ENCODE data around the gene RAF1. TPM values are rescaled to one million over a fixed set of nuclear protein-coding genes. Genes with fewer than 3 reads are reported as not detected.
"Not testable (repeated sequence)": the region's sequence is repeated elsewhere in the genome, so short reads cannot be mapped to it uniquely, and the experiment has no call there.

Gene RAF1
- total RNA-seq, 1 experiment from 2014 or later = 89.5 TPM

- Histone ChIP-seq H2AFZ (ENCODE audit: low read length) (no peak overlapping the region), H3K4me3 (ENCODE audit: low read length) (no peak overlapping the region), H4K20me1 (ENCODE audit: insufficient read depth, low read depth, low read length) (no peaks in the 10 kb centered on the region), H3K4me2 (ENCODE audit: low read depth, low read length, poor library complexity, severe bottlenecking) (no peak overlapping the region), H3K9me2 (replicated peaks; ENCODE audit: insufficient read depth, low read length) (no peaks in the 10 kb centered on the region), H3K27ac (ENCODE audit: low read length) (no peak overlapping the region), H3K79me2 (ENCODE audit: low read length) (no peaks in the 10 kb centered on the region), H3K36me3 (ENCODE audit: insufficient read depth, low read length) (no peaks in the 10 kb centered on the region), H3K27me3 (ENCODE audit: low read length) (no peaks in the 10 kb centered on the region), H3K9ac (ENCODE audit: low read length) (no peak overlapping the region), H3K9me3 (ENCODE audit: low read length) (no peaks in the 10 kb centered on the region), H3K4me1 (ENCODE audit: low read length) (peaks cover 10% of the 10 kb centered on the region)
- no peak for DNase-seq
Observed at GRCh38 chr3:12705374-12705926, 41.5 kb upstream of the RAF1 start.

- H3K27me3 ChIP-seq (ENCODE audit: low read length) = no peaks in the 10 kb centered on the region
- no peaks in the 10 kb centered on the region for H4K20me1 ChIP-seq (ENCODE audit: insufficient read depth, low read depth, low read length)
- H3K4me1 ChIP-seq (ENCODE audit: low read length) = no peaks in the 10 kb centered on the region
- no peak overlapping the region for H3K27ac ChIP-seq (ENCODE audit: low read length)
- no peak overlapping the region for H3K4me2 ChIP-seq (ENCODE audit: low read depth, low read length, poor library complexity, severe bottlenecking)
- H3K4me3 ChIP-seq (ENCODE audit: low read length) = no peak overlapping the region
- H3K9me2 ChIP-seq (replicated peaks; ENCODE audit: insufficient read depth, low read length) = no peaks in the 10 kb centered on the region
- H3K36me3 ChIP-seq (ENCODE audit: insufficient read depth, low read length) = no peaks in the 10 kb centered on the region
- H3K9me3 ChIP-seq (ENCODE audit: low read length) = no peaks in the 10 kb centered on the region
- H2AFZ ChIP-seq (ENCODE audit: low read length) = no peak overlapping the region
- H3K79me2 ChIP-seq (ENCODE audit: low read length) = no peaks in the 10 kb centered on the region
- H3K9ac ChIP-seq (ENCODE audit: low read length) = no peak overlapping the region
- no peak for DNase-seq
Observed at GRCh38 chr3:12702501-12702900, 38.6 kb upstream of the RAF1 start.

- not testable (repeated sequence) for H2AFZ ChIP-seq (ENCODE audit: low read length); DNase-seq; H3K9ac ChIP-seq (ENCODE audit: low read length); H3K9me2 ChIP-seq (replicated peaks; ENCODE audit: insufficient read depth, low read length); H3K27ac ChIP-seq (ENCODE audit: low read length); H4K20me1 ChIP-seq (ENCODE audit: insufficient read depth, low read depth, low read length); H3K9me3 ChIP-seq (ENCODE audit: low read length); H3K4me1 ChIP-seq (ENCODE audit: low read length); H3K27me3 ChIP-seq (ENCODE audit: low read length); H3K4me2 ChIP-seq (ENCODE audit: low read depth, low read length, poor library complexity, severe bottlenecking); H3K79me2 ChIP-seq (ENCODE audit: low read length); H3K36me3 ChIP-seq (ENCODE audit: insufficient read depth, low read length); H3K4me3 ChIP-seq (ENCODE audit: low read length)
Observed at GRCh38 chr3:12701601-12702000, 37.7 kb upstream of the RAF1 start.

- no peak overlapping the region for H2AFZ ChIP-seq (ENCODE audit: low read length)
- no peaks in the 10 kb centered on the region for H3K27me3 ChIP-seq (ENCODE audit: low read length)
- DNase-seq = no peak
Observed at GRCh38 chr3:12700800-12701199, 36.9 kb upstream of the RAF1 start.

GRCh38 chr3:12695916-12696315 is 32.0 kb upstream of the RAF1 start:
- H3K4me1 ChIP-seq (ENCODE audit: low read length) = no peaks in the 10 kb centered on the region
- no peak overlapping the region for H3K4me2 ChIP-seq (ENCODE audit: low read depth, low read length, poor library complexity, severe bottlenecking)
- H3K4me3 ChIP-seq (ENCODE audit: low read length) = no peak overlapping the region
- no peaks in the 10 kb centered on the region for H3K27me3 ChIP-seq (ENCODE audit: low read length)
- no peak overlapping the region for H3K9ac ChIP-seq (ENCODE audit: low read length)
- no peaks in the 10 kb centered on the region for H3K9me2 ChIP-seq (replicated peaks; ENCODE audit: insufficient read depth, low read length)
- H3K79me2 ChIP-seq (ENCODE audit: low read length) = no peaks in the 10 kb centered on the region
- no peak for DNase-seq
- no peaks in the 10 kb centered on the region for H3K9me3 ChIP-seq (ENCODE audit: low read length)
- no peak overlapping the region for H3K27ac ChIP-seq (ENCODE audit: low read length)
- no peak overlapping the region for H2AFZ ChIP-seq (ENCODE audit: low read length)
- H4K20me1 ChIP-seq (ENCODE audit: insufficient read depth, low read depth, low read length) = no peaks in the 10 kb centered on the region
- H3K36me3 ChIP-seq (ENCODE audit: insufficient read depth, low read length) = no peaks in the 10 kb centered on the region

More at GRCh38 chr3:12700800-12701199, 36.9 kb upstream of the RAF1 start:
- Histone ChIP-seq H3K79me2 (ENCODE audit: low read length) (no peaks in the 10 kb centered on the region), H3K4me2 (ENCODE audit: low read depth, low read length, poor library complexity, severe bottlenecking) (no peak overlapping the region), H4K20me1 (ENCODE audit: insufficient read depth, low read depth, low read length) (no peaks in the 10 kb centered on the region), H3K4me1 (ENCODE audit: low read length) (no peaks in the 10 kb centered on the region), H3K9ac (ENCODE audit: low read length) (no peak overlapping the region), H3K27ac (ENCODE audit: low read length) (no peak overlapping the region), H3K4me3 (ENCODE audit: low read length) (no peak overlapping the region), H3K9me3 (ENCODE audit: low read length) (no peaks in the 10 kb centered on the region), H3K36me3 (ENCODE audit: insufficient read depth, low read length) (no peaks in the 10 kb centered on the region), H3K9me2 (replicated peaks; ENCODE audit: insufficient read depth, low read length) (no peaks in the 10 kb centered on the region)

GRCh38 chr3:12695112-12695511 is 31.2 kb upstream of the RAF1 start:
- no peaks in the 10 kb centered on the region for H3K9me2 ChIP-seq (replicated peaks; ENCODE audit: insufficient read depth, low read length)
- H3K9ac ChIP-seq (ENCODE audit: low read length) = no peak overlapping the region
- H3K4me1 ChIP-seq (ENCODE audit: low read length) = no peaks in the 10 kb centered on the region
- no peak overlapping the region for H3K4me3 ChIP-seq (ENCODE audit: low read length)
- H3K27me3 ChIP-seq (ENCODE audit: low read length) = no peaks in the 10 kb centered on the region
- H3K27ac ChIP-seq (ENCODE audit: low read length) = no peak overlapping the region
- H2AFZ ChIP-seq (ENCODE audit: low read length) = no peak overlapping the region
- H3K79me2 ChIP-seq (ENCODE audit: low read length) = no peaks in the 10 kb centered on the region
- H4K20me1 ChIP-seq (ENCODE audit: insufficient read depth, low read depth, low read length) = no peaks in the 10 kb centered on the region
- H3K36me3 ChIP-seq (ENCODE audit: insufficient read depth, low read length) = no peaks in the 10 kb centered on the region
- no peaks in the 10 kb centered on the region for H3K9me3 ChIP-seq (ENCODE audit: low read length)
- peak; percentile 19 for DNase-seq
- H3K4me2 ChIP-seq (ENCODE audit: low read depth, low read length, poor library complexity, severe bottlenecking) = no peak overlapping the region

- H3K4me3 ChIP-seq (ENCODE audit: low read length) = no peak overlapping the region
- no peaks in the 10 kb centered on the region for H3K9me3 ChIP-seq (ENCODE audit: low read length)
- H2AFZ ChIP-seq (ENCODE audit: low read length) = no peak overlapping the region
- H3K9me2 ChIP-seq (replicated peaks; ENCODE audit: insufficient read depth, low read length) = no peaks in the 10 kb centered on the region
- H3K27ac ChIP-seq (ENCODE audit: low read length) = no peak overlapping the region
- no peak overlapping the region for H3K4me2 ChIP-seq (ENCODE audit: low read depth, low read length, poor library complexity, severe bottlenecking)
- H3K79me2 ChIP-seq (ENCODE audit: low read length) = no peaks in the 10 kb centered on the region
- no peaks in the 10 kb centered on the region for H3K36me3 ChIP-seq (ENCODE audit: insufficient read depth, low read length)
- no peaks in the 10 kb centered on the region for H4K20me1 ChIP-seq (ENCODE audit: insufficient read depth, low read depth, low read length)
- H3K27me3 ChIP-seq (ENCODE audit: low read length) = no peaks in the 10 kb centered on the region
- H3K9ac ChIP-seq (ENCODE audit: low read length) = no peak overlapping the region
- DNase-seq = no peak
- H3K4me1 ChIP-seq (ENCODE audit: low read length) = no peaks in the 10 kb centered on the region
Observed at GRCh38 chr3:12692444-12692843, 28.5 kb upstream of the RAF1 start.

- H3K9me2 ChIP-seq (replicated peaks; ENCODE audit: insufficient read depth, low read length) = no peaks in the 10 kb centered on the region
- H3K9me3 ChIP-seq (ENCODE audit: low read length) = no peaks in the 10 kb centered on the region
- DNase-seq = no peak
- no peak overlapping the region for H3K9ac ChIP-seq (ENCODE audit: low read length)
- no peak overlapping the region for H3K4me3 ChIP-seq (ENCODE audit: low read length)
- H3K27ac ChIP-seq (ENCODE audit: low read length) = no peak overlapping the region
- no peaks in the 10 kb centered on the region for H4K20me1 ChIP-seq (ENCODE audit: insufficient read depth, low read depth, low read length)
- H3K4me1 ChIP-seq (ENCODE audit: low read length) = no peaks in the 10 kb centered on the region
- no peaks in the 10 kb centered on the region for H3K36me3 ChIP-seq (ENCODE audit: insufficient read depth, low read length)
- no peak overlapping the region for H2AFZ ChIP-seq (ENCODE audit: low read length)
- no peaks in the 10 kb centered on the region for H3K27me3 ChIP-seq (ENCODE audit: low read length)
- H3K4me2 ChIP-seq (ENCODE audit: low read depth, low read length, poor library complexity, severe bottlenecking) = no peak overlapping the region
- H3K79me2 ChIP-seq (ENCODE audit: low read length) = no peaks in the 10 kb centered on the region
Observed at GRCh38 chr3:12689997-12690711, 26.2 kb upstream of the RAF1 start.
